Measurements from ENCODE around the gene TUBB3. TPM values are rescaled to one million over a fixed set of nuclear protein-coding genes. Genes with fewer than 3 reads are reported as not detected.

Gene TUBB3
- total RNA-seq, 1 experiment from 2014 or later = 52.1 TPM

- CTCF ChIA-PET = no interaction called here
- TF ChIP-seq CTCF (IDR thresholded peaks at IDR 0.05; ENCODE audit: unreplicated experiment) = no peak
- no peaks in the 10 kb centered on the region for H3K9me3 Mint-ChIP-seq (ENCODE audit: low read depth, unreplicated experiment)
- intact Hi-C loops (cut with micrococcal nuclease; ENCODE audit: unreplicated experiment) = no loop called here
- H3K27me3 Mint-ChIP-seq (ENCODE audit: unreplicated experiment) = no peaks in the 10 kb centered on the region
- peaks cover 24% of the 10 kb centered on the region for H3K4me1 Mint-ChIP-seq (ENCODE audit: low read depth, unreplicated experiment)
- no TSS peak for BruUV-seq (replicated peaks)
- peak overlapping the region; percentile 14 for H3K27ac Mint-ChIP-seq (ENCODE audit: unreplicated experiment)
- peaks cover 86% of the 10 kb centered on the region for H3K36me3 Mint-ChIP-seq (ENCODE audit: insufficient read depth, unreplicated experiment)
- no peak for DNase-seq
- H3K4me3 Mint-ChIP-seq (ENCODE audit: low read depth, unreplicated experiment) = peak overlapping the region; percentile 2
These were observed 3.4 kb upstream of the TUBB3 start for GRCh38 chr16:89919535-89920406.

GRCh38 chr16:89920723-89921122 lies 2.4 kb upstream of the TUBB3 start:
- Mint-ChIP-seq H3K4me3 (ENCODE audit: low read depth, unreplicated experiment) (no peak overlapping the region), H3K36me3 (ENCODE audit: insufficient read depth, unreplicated experiment) (peaks cover 85% of the 10 kb centered on the region), H3K27me3 (ENCODE audit: unreplicated experiment) (no peaks in the 10 kb centered on the region), H3K4me1 (ENCODE audit: low read depth, unreplicated experiment) (peaks cover 24% of the 10 kb centered on the region), H3K9me3 (ENCODE audit: low read depth, unreplicated experiment) (no peaks in the 10 kb centered on the region), H3K27ac (ENCODE audit: unreplicated experiment) (no peak overlapping the region)
- CTCF ChIA-PET = no interaction called here
- no peak for DNase-seq
- BruUV-seq (replicated peaks) = no TSS peak
- TF ChIP-seq CTCF (IDR thresholded peaks at IDR 0.05; ENCODE audit: unreplicated experiment) = no peak
- intact Hi-C loops (cut with micrococcal nuclease; ENCODE audit: unreplicated experiment) = no loop called here

- peak overlapping the region; percentile 88 for H3K27ac Mint-ChIP-seq (ENCODE audit: unreplicated experiment)
- intact Hi-C loops (cut with micrococcal nuclease; ENCODE audit: unreplicated experiment) = no loop called here
- peaks cover 87% of the 10 kb centered on the region for H3K36me3 Mint-ChIP-seq (ENCODE audit: insufficient read depth, unreplicated experiment)
- CTCF ChIA-PET = interaction anchor here (0.7 to 1.9 kb wide), 4 partner anchors 11 to 221 kb away, joined by 3 to 9 read pairs (median 4); no protein-coding TSS in a partner anchor
- peak overlapping the region; percentile 76 for H3K4me3 Mint-ChIP-seq (ENCODE audit: low read depth, unreplicated experiment)
- no TSS peak for BruUV-seq (replicated peaks)
- peaks cover 24% of the 10 kb centered on the region for H3K4me1 Mint-ChIP-seq (ENCODE audit: low read depth, unreplicated experiment)
- TF ChIP-seq CTCF (IDR thresholded peaks at IDR 0.05; ENCODE audit: unreplicated experiment) = no peak
- H3K27me3 Mint-ChIP-seq (ENCODE audit: unreplicated experiment) = no peaks in the 10 kb centered on the region
- H3K9me3 Mint-ChIP-seq (ENCODE audit: low read depth, unreplicated experiment) = no peaks in the 10 kb centered on the region
- no peak for DNase-seq
These were observed 1.9 kb upstream of the TUBB3 start for GRCh38 chr16:89921131-89921701.

- CTCF ChIA-PET = interaction anchor here (0.6 to 1.9 kb wide), 9 partner anchors 12 to 221 kb away, joined by 3 to 9 read pairs (median 4); partner anchors contain the start of gene TCF25
- no peaks in the 10 kb centered on the region for H3K27me3 Mint-ChIP-seq (ENCODE audit: unreplicated experiment)
- peaks cover 24% of the 10 kb centered on the region for H3K4me1 Mint-ChIP-seq (ENCODE audit: low read depth, unreplicated experiment)
- no peaks in the 10 kb centered on the region for H3K9me3 Mint-ChIP-seq (ENCODE audit: low read depth, unreplicated experiment)
- intact Hi-C loops (cut with micrococcal nuclease; ENCODE audit: unreplicated experiment) = no loop called here
- H3K36me3 Mint-ChIP-seq (ENCODE audit: insufficient read depth, unreplicated experiment) = peaks cover 88% of the 10 kb centered on the region
- H3K4me3 Mint-ChIP-seq (ENCODE audit: low read depth, unreplicated experiment) = peak overlapping the region; percentile 76
- no peak for TF ChIP-seq CTCF (IDR thresholded peaks at IDR 0.05; ENCODE audit: unreplicated experiment)
- peak; percentile 94 for DNase-seq
- TSS peak; percentile 76 for BruUV-seq (replicated peaks)
- peak overlapping the region; percentile 88 for H3K27ac Mint-ChIP-seq (ENCODE audit: unreplicated experiment)
These were observed 1.3 kb upstream of the TUBB3 start for GRCh38 chr16:89921702-89922476.
